HEK293 (cell line): ENCODE measurements around the gene NDC1.

Source experiments
- KLF10 ChIP-seq: fragments of 450-650 bp; IDR thresholded peaks from 2 replicates; pipeline ENCODE4 v1.5.1; 2018; ENCODE audit warnings: missing biosample characterization, mild to moderate bottlenecking, missing genetic modification characterization
- RBAK ChIP-seq: fragments of 450-650 bp; formaldehyde crosslinking; IDR thresholded peaks from 2 replicates; pipeline ENCODE4 v1.5.1; 2016; ENCODE audit warnings: missing biosample characterization, missing genetic modification characterization
- REPIN1 ChIP-seq: fragments of 450-650 bp; formaldehyde crosslinking; IDR thresholded peaks from 2 replicates; pipeline ENCODE4 v1.5.1; 2017; ENCODE audit warnings: missing biosample characterization, missing genetic modification characterization, low read depth
- SP2 ChIP-seq: fragments of 450-650 bp; formaldehyde crosslinking; IDR thresholded peaks from 2 replicates; pipeline ENCODE4 v1.5.1; 2016; ENCODE audit warnings: missing biosample characterization, missing genetic modification characterization
- ZBTB1 ChIP-seq: fragments of 450-650 bp; formaldehyde crosslinking; IDR thresholded peaks from 2 replicates; pipeline ENCODE4 v1.5.1; 2016; ENCODE audit warnings: missing biosample characterization, missing genetic modification characterization
- ZNF175 ChIP-seq: fragments of 450-650 bp; formaldehyde crosslinking; IDR thresholded peaks from 2 replicates; pipeline ENCODE4 v1.5.1; 2016; ENCODE audit warnings: missing biosample characterization, missing genetic modification characterization
- ZNF2 ChIP-seq: fragments of 450-650 bp; formaldehyde crosslinking; IDR thresholded peaks from 2 replicates; pipeline ENCODE4 v1.5.1; 2016; ENCODE audit warnings: missing biosample characterization, missing genetic modification characterization
- ZNF274 ChIP-seq, 2 experiments: fragments of 200-500 bp in 1 of 2; fragments of 450-650 bp in 1 of 2; sonication (Bioruptor generic) in 1 of 2; formaldehyde crosslinking in 1 of 2; IDR thresholded peaks; 2 replicates each; pipeline versions ENCODE4 v1.5.1 to v1.6.1; 2014 to 2016; ENCODE audit warnings: borderline replicate concordance in 1 of 2, inconsistent platforms in 1 of 2, low read length in 1 of 2, missing biosample characterization in 1 of 2, missing genetic modification characterization in 1 of 2
- ZNF350 ChIP-seq: fragments of 450-650 bp; formaldehyde crosslinking; IDR thresholded peaks from 2 replicates; pipeline ENCODE4 v1.5.0; 2017; ENCODE audit warnings: missing biosample characterization, mild to moderate bottlenecking, missing genetic modification characterization
- ZNF394 ChIP-seq: fragments of 450-650 bp; formaldehyde crosslinking; IDR thresholded peaks from 2 replicates; pipeline ENCODE4 v1.5.1; 2016; ENCODE audit warnings: missing biosample characterization, missing genetic modification characterization, mild to moderate bottlenecking, moderate library complexity, borderline replicate concordance
- ZNF404 ChIP-seq: fragments of 450-650 bp; formaldehyde crosslinking; IDR thresholded peaks from 2 replicates; pipeline ENCODE4 v1.5.1; 2017; ENCODE audit warnings: missing biosample characterization, missing genetic modification characterization
- ZNF423 ChIP-seq: fragments of 450-650 bp; formaldehyde crosslinking; IDR thresholded peaks from 2 replicates; pipeline ENCODE4 v1.5.1; 2016; ENCODE audit warnings: missing biosample characterization, missing genetic modification characterization
- ZNF600 ChIP-seq: fragments of 450-650 bp; formaldehyde crosslinking; IDR thresholded peaks from 2 replicates; pipeline ENCODE4 v1.5.1; 2016; ENCODE audit warnings: missing biosample characterization, missing genetic modification characterization
- ZNF677 ChIP-seq: fragments of 450-650 bp; IDR thresholded peaks from 2 replicates; pipeline ENCODE4 v1.5.0; 2018; ENCODE audit warnings: missing biosample characterization, mild to moderate bottlenecking, missing genetic modification characterization, moderate library complexity
- ZNF701 ChIP-seq: fragments of 450-650 bp; formaldehyde crosslinking; IDR thresholded peaks from 2 replicates; pipeline ENCODE4 v1.5.1; 2016; ENCODE audit warnings: missing biosample characterization, missing genetic modification characterization
- ZNF747 ChIP-seq: fragments of 450-650 bp; formaldehyde crosslinking; IDR thresholded peaks from 2 replicates; pipeline ENCODE4 v1.5.1; 2016; ENCODE audit warnings: missing biosample characterization, missing genetic modification characterization
- TF ChIP-seq, protein P1 (sequence below): fragments of 450-650 bp; formaldehyde crosslinking; IDR thresholded peaks from 2 replicates; pipeline ENCODE4 v1.5.1; 2016; ENCODE audit warnings: missing biosample characterization, missing genetic modification characterization
- TF ChIP-seq, protein P2 (sequence below): fragments of 450-650 bp; formaldehyde crosslinking; conservative IDR thresholded peaks from 2 replicates; pipeline ENCODE4 v1.5.1; 2016; ENCODE audit warnings: low read depth, missing biosample characterization, missing genetic modification characterization
- TF ChIP-seq, protein P3 (sequence below): fragments of 450-650 bp; formaldehyde crosslinking; IDR thresholded peaks from 2 replicates; pipeline ENCODE4 v1.5.1; 2017; ENCODE audit warnings: missing biosample characterization, missing genetic modification characterization
- TF ChIP-seq, protein P4 (sequence below): fragments of 450-650 bp; formaldehyde crosslinking; IDR thresholded peaks from 2 replicates; pipeline ENCODE4 v1.5.1; 2016; ENCODE audit warnings: missing biosample characterization, missing genetic modification characterization
- TF ChIP-seq, protein P5 (sequence below): fragments of 450-650 bp; formaldehyde crosslinking; IDR thresholded peaks from 2 replicates; pipeline ENCODE4 v1.5.1; 2016; ENCODE audit warnings: missing biosample characterization, missing genetic modification characterization, borderline replicate concordance
- TF ChIP-seq, protein P6 (sequence below): fragments of 450-650 bp; formaldehyde crosslinking; IDR thresholded peaks from 2 replicates; pipeline ENCODE4 v1.5.1; 2016; ENCODE audit warnings: missing biosample characterization, missing genetic modification characterization

The NDC1 gene

DNA sequence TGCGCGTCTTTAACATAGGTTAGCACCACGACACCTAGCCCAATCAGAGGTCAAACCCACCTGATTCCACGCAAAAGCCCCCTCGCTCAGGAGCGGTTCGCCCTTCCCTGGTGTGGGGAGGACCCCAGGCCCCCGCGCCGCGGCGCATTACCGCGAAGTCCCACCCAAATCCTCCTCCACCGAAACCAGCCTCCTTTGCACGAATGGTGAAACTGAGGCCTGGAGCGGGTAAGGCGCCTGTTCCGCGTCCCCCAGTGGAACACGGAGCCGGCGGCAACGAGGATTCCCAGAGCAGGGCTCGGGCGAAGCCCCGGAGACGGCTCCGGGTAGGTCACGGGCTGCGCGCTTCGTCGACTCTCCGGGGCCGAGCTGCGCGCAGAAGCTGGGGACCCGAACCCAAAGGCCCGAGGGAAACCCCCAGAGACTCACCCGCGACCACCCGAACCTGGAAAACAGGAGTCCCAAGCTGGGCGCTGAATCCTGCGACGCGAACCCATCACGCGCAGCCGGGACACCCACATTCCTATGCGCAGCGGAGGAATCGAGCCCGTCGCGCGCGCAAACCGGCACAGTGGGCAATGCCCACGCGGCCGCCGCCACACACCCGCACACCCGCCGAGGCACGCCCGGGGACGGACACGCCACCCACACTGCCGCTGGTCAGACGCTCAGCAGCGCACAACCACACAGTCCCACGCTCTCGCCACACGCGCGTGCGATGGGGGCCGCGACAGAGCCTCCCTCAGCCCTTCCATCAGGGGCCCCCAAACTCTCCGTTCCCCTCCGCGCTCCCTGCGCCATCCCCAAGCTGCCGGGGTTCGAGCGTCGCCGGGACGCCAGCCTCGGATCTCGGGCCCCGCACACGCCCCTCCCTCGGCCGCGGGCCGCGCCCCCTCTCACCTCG lies 99.6 kb downstream of the NDC1 start (continued):
- TF ChIP-seq, protein P1, sequence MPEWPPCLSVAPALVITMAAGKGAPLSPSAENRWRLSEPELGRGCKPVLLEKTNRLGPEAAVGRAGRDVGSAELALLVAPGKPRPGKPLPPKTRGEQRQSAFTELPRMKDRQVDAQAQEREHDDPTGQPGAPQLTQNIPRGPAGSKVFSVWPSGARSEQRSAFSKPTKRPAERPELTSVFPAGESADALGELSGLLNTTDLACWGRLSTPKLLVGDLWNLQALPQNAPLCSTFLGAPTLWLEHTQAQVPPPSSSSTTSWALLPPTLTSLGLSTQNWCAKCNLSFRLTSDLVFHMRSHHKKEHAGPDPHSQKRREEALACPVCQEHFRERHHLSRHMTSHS (tag by site-specific recombination), result no peak
- TF ChIP-seq RBAK (tag by site-specific recombination) (no peak), ZNF423 (tag by site-specific recombination) (no peak), REPIN1 (no peak), ZNF747 (tag by site-specific recombination) (no peak), KLF10 (0 out of 2 replicates have a peak, but pooled peaks have one; percentile 27), ZNF2 (tag by site-specific recombination) (no peak), ZNF701 (tag by site-specific recombination) (no peak), ZNF175 (tag by site-specific recombination) (no peak), ZNF600 (tag by site-specific recombination) (no peak), ZNF350 (tag by site-specific recombination) (no peak), ZNF677 (tag by site-specific recombination) (no peak), SP2 (no peak), ZNF394 (no peak), ZNF274 (IDR thresholded peaks at IDR 0.05; ENCODE audit: low read length) (no peak), ZNF274 (tag by site-specific recombination; IDR thresholded peaks at IDR 0.05; ENCODE audit: borderline replicate concordance) (no peak), ZNF404 (tag by site-specific recombination) (no peak), ZBTB1 (no peak)
- TF ChIP-seq, protein P2, sequence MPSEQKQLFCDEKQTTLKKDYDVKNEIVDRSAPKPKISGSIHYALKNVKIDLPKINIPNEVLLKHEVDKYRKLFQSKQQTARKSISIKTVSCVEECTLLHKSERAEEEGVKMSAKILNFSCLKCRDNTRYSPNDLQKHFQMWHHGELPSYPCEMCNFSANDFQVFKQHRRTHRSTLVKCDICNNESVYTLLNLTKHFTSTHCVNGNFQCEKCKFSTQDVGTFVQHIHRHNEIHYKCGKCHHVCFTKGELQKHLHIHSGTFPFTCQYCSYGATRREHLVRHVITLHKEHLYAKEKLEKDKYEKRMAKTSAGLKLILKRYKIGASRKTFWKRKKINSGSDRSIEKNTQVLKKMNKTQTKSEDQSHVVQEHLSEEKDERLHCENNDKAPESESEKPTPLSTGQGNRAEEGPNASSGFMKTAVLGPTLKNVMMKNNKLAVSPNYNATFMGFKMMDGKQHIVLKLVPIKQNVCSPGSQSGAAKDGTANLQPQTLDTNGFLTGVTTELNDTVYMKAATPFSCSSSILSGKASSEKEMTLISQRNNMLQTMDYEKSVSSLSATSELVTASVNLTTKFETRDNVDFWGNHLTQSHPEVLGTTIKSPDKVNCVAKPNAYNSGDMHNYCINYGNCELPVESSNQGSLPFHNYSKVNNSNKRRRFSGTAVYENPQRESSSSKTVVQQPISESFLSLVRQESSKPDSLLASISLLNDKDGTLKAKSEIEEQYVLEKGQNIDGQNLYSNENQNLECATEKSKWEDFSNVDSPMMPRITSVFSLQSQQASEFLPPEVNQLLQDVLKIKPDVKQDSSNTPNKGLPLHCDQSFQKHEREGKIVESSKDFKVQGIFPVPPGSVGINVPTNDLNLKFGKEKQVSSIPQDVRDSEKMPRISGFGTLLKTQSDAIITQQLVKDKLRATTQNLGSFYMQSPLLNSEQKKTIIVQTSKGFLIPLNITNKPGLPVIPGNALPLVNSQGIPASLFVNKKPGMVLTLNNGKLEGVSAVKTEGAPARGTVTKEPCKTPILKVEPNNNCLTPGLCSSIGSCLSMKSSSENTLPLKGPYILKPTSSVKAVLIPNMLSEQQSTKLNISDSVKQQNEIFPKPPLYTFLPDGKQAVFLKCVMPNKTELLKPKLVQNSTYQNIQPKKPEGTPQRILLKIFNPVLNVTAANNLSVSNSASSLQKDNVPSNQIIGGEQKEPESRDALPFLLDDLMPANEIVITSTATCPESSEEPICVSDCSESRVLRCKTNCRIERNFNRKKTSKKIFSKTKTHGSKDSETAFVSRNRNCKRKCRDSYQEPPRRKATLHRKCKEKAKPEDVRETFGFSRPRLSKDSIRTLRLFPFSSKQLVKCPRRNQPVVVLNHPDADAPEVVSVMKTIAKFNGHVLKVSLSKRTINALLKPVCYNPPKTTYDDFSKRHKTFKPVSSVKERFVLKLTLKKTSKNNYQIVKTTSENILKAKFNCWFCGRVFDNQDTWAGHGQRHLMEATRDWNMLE (tag by site-specific recombination), result no peak
- TF ChIP-seq, protein P3, sequence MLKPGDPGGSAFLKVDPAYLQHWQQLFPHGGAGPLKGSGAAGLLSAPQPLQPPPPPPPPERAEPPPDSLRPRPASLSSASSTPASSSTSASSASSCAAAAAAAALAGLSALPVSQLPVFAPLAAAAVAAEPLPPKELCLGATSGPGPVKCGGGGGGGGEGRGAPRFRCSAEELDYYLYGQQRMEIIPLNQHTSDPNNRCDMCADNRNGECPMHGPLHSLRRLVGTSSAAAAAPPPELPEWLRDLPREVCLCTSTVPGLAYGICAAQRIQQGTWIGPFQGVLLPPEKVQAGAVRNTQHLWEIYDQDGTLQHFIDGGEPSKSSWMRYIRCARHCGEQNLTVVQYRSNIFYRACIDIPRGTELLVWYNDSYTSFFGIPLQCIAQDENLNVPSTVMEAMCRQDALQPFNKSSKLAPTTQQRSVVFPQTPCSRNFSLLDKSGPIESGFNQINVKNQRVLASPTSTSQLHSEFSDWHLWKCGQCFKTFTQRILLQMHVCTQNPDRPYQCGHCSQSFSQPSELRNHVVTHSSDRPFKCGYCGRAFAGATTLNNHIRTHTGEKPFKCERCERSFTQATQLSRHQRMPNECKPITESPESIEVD (tag by site-specific recombination), result no peak
- TF ChIP-seq, protein P4, sequence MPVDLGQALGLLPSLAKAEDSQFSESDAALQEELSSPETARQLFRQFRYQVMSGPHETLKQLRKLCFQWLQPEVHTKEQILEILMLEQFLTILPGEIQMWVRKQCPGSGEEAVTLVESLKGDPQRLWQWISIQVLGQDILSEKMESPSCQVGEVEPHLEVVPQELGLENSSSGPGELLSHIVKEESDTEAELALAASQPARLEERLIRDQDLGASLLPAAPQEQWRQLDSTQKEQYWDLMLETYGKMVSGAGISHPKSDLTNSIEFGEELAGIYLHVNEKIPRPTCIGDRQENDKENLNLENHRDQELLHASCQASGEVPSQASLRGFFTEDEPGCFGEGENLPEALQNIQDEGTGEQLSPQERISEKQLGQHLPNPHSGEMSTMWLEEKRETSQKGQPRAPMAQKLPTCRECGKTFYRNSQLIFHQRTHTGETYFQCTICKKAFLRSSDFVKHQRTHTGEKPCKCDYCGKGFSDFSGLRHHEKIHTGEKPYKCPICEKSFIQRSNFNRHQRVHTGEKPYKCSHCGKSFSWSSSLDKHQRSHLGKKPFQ (tag by site-specific recombination), result no peak
- TF ChIP-seq, protein P5, sequence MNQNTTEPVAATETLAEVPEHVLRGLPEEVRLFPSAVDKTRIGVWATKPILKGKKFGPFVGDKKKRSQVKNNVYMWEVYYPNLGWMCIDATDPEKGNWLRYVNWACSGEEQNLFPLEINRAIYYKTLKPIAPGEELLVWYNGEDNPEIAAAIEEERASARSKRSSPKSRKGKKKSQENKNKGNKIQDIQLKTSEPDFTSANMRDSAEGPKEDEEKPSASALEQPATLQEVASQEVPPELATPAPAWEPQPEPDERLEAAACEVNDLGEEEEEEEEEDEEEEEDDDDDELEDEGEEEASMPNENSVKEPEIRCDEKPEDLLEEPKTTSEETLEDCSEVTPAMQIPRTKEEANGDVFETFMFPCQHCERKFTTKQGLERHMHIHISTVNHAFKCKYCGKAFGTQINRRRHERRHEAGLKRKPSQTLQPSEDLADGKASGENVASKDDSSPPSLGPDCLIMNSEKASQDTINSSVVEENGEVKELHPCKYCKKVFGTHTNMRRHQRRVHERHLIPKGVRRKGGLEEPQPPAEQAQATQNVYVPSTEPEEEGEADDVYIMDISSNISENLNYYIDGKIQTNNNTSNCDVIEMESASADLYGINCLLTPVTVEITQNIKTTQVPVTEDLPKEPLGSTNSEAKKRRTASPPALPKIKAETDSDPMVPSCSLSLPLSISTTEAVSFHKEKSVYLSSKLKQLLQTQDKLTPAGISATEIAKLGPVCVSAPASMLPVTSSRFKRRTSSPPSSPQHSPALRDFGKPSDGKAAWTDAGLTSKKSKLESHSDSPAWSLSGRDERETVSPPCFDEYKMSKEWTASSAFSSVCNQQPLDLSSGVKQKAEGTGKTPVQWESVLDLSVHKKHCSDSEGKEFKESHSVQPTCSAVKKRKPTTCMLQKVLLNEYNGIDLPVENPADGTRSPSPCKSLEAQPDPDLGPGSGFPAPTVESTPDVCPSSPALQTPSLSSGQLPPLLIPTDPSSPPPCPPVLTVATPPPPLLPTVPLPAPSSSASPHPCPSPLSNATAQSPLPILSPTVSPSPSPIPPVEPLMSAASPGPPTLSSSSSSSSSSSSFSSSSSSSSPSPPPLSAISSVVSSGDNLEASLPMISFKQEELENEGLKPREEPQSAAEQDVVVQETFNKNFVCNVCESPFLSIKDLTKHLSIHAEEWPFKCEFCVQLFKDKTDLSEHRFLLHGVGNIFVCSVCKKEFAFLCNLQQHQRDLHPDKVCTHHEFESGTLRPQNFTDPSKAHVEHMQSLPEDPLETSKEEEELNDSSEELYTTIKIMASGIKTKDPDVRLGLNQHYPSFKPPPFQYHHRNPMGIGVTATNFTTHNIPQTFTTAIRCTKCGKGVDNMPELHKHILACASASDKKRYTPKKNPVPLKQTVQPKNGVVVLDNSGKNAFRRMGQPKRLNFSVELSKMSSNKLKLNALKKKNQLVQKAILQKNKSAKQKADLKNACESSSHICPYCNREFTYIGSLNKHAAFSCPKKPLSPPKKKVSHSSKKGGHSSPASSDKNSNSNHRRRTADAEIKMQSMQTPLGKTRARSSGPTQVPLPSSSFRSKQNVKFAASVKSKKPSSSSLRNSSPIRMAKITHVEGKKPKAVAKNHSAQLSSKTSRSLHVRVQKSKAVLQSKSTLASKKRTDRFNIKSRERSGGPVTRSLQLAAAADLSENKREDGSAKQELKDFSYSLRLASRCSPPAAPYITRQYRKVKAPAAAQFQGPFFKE, result no peak
- TF ChIP-seq, protein P6, sequence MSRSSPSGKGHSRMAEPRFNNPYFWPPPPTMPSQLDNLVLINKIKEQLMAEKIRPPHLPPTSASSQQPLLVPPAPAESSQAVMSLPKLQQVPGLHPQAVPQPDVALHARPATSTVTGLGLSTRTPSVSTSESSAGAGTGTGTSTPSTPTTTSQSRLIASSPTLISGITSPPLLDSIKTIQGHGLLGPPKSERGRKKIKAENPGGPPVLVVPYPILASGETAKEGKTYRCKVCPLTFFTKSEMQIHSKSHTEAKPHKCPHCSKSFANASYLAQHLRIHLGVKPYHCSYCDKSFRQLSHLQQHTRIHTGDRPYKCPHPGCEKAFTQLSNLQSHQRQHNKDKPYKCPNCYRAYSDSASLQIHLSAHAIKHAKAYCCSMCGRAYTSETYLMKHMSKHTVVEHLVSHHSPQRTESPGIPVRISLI, result no peak
